Measurements from ENCODE around the gene MACF1.

The MACF1 gene

GRCh38 chr1:39505289-39505688 is 300.8 kb downstream of the MACF1 start:
- Histone ChIP-seq H3K27me3 (replicated peaks; ENCODE audit: insufficient read depth, low read length) (no peaks in the 10 kb centered on the region), H4K20me1 (ENCODE audit: insufficient read depth, low read length) (no peaks in the 10 kb centered on the region), H3K4me2 (ENCODE audit: low read depth, low read length) (no peak overlapping the region), H3K4me3 (ENCODE audit: low read length) (no peak overlapping the region), H3K27ac (ENCODE audit: low read length) (no peak overlapping the region), H3K9me2 (replicated peaks; ENCODE audit: insufficient read depth, low read length) (no peaks in the 10 kb centered on the region), H3K9me3 (replicated peaks; ENCODE audit: insufficient read depth, low read length) (no peaks in the 10 kb centered on the region), H3K9ac (ENCODE audit: low read length) (no peak overlapping the region), H2AFZ (ENCODE audit: low read length) (no peak overlapping the region), H3K79me2 (ENCODE audit: low read length) (peaks cover 70% of the 10 kb centered on the region), H3F3A (ENCODE audit: insufficient read depth, low read length) (peaks cover 33% of the 10 kb centered on the region), H3K4me1 (ENCODE audit: low read length) (peaks cover 45% of the 10 kb centered on the region), H3K36me3 (replicated peaks; ENCODE audit: insufficient read depth, low read length) (no peaks in the 10 kb centered on the region)
- TF ChIP-seq EZH2 (optimal IDR thresholded peaks at IDR 0.05; ENCODE audit: low read depth, low read length) (no peak), CTCF (IDR thresholded peaks at IDR 0.05; ENCODE audit: low read length) (no peak)
- DNase-seq: no peak

GRCh38 chr1:39507230-39507928 is 302.9 kb downstream of the MACF1 start:
- Histone ChIP-seq H3K79me2 (ENCODE audit: low read length) (peaks cover 59% of the 10 kb centered on the region), H3K4me1 (ENCODE audit: low read length) (peaks cover 47% of the 10 kb centered on the region), H3F3A (ENCODE audit: insufficient read depth, low read length) (peaks cover 33% of the 10 kb centered on the region), H3K27ac (ENCODE audit: low read length) (peak overlapping the region; percentile 100; the same call in 1 of the 2 replicates), H2AFZ (ENCODE audit: low read length) (no peak overlapping the region), H3K9ac (ENCODE audit: low read length) (no peak overlapping the region), H3K27me3 (replicated peaks; ENCODE audit: insufficient read depth, low read length) (no peaks in the 10 kb centered on the region), H3K9me2 (replicated peaks; ENCODE audit: insufficient read depth, low read length) (no peaks in the 10 kb centered on the region), H3K36me3 (replicated peaks; ENCODE audit: insufficient read depth, low read length) (no peaks in the 10 kb centered on the region), H4K20me1 (ENCODE audit: insufficient read depth, low read length) (no peaks in the 10 kb centered on the region), H3K4me2 (ENCODE audit: low read depth, low read length) (peak overlapping the region; percentile 92; the same call in 1 of the 2 replicates), H3K9me3 (replicated peaks; ENCODE audit: insufficient read depth, low read length) (no peaks in the 10 kb centered on the region), H3K4me3 (ENCODE audit: low read length) (no peak overlapping the region)
- DNase-seq: no peak
- TF ChIP-seq CTCF (IDR thresholded peaks at IDR 0.05; ENCODE audit: low read length) (peak; percentile 27; the same call in 1 of the 2 replicates), EZH2 (optimal IDR thresholded peaks at IDR 0.05; ENCODE audit: low read depth, low read length) (no peak), EZH2phosphoT487 (IDR thresholded peaks at IDR 0.05; ENCODE audit: low read length) (no peak)

GRCh38 chr1:39508266-39508665 is 303.8 kb downstream of the MACF1 start:
- no peak for TF ChIP-seq EZH2phosphoT487 (IDR thresholded peaks at IDR 0.05; ENCODE audit: low read length)
- no peak for TF ChIP-seq EZH2 (optimal IDR thresholded peaks at IDR 0.05; ENCODE audit: low read depth, low read length)
- no peak for TF ChIP-seq CTCF (IDR thresholded peaks at IDR 0.05; ENCODE audit: low read length)
- H3K4me1 ChIP-seq (ENCODE audit: low read length): peaks cover 47% of the 10 kb centered on the region
- H3K27ac ChIP-seq (ENCODE audit: low read length): peak overlapping the region; percentile 100
- peak overlapping the region; percentile 52 for H3K4me3 ChIP-seq (ENCODE audit: low read length)
- no peaks in the 10 kb centered on the region for H3K9me2 ChIP-seq (replicated peaks; ENCODE audit: insufficient read depth, low read length)
- no peaks in the 10 kb centered on the region for H3K9me3 ChIP-seq (replicated peaks; ENCODE audit: insufficient read depth, low read length)
- no peaks in the 10 kb centered on the region for H3K27me3 ChIP-seq (replicated peaks; ENCODE audit: insufficient read depth, low read length)
- peaks cover 51% of the 10 kb centered on the region for H3K79me2 ChIP-seq (ENCODE audit: low read length)
- H3F3A ChIP-seq (ENCODE audit: insufficient read depth, low read length): peaks cover 33% of the 10 kb centered on the region
- no peaks in the 10 kb centered on the region for H3K36me3 ChIP-seq (replicated peaks; ENCODE audit: insufficient read depth, low read length)
- H3K4me2 ChIP-seq (ENCODE audit: low read depth, low read length): peak overlapping the region; percentile 92
- no peaks in the 10 kb centered on the region for H4K20me1 ChIP-seq (ENCODE audit: insufficient read depth, low read length)
- H3K9ac ChIP-seq (ENCODE audit: low read length): peak overlapping the region; percentile 75
- H2AFZ ChIP-seq (ENCODE audit: low read length): no peak overlapping the region
- DNase-seq: no peak
